Stimulated activated CD8-positive, alpha-beta memory T cell treated with anti-CD3 and anti-CD28 coated beads, Interleukin-15, amount 100 ng/mL, for 24 hours (primary cell): ENCODE data around the gene STAC2.
"Not testable (repeated sequence)": the region's sequence is repeated elsewhere in the genome, so short reads cannot be mapped to it uniquely, and the experiment has no call there.

ENCODE experiments used
- DNase-seq: peaks from one replicate; pipeline ENCODE4 v3.0.0-alpha.2; 2020; ENCODE audit warnings: low read depth

The STAC2 gene

DNA sequence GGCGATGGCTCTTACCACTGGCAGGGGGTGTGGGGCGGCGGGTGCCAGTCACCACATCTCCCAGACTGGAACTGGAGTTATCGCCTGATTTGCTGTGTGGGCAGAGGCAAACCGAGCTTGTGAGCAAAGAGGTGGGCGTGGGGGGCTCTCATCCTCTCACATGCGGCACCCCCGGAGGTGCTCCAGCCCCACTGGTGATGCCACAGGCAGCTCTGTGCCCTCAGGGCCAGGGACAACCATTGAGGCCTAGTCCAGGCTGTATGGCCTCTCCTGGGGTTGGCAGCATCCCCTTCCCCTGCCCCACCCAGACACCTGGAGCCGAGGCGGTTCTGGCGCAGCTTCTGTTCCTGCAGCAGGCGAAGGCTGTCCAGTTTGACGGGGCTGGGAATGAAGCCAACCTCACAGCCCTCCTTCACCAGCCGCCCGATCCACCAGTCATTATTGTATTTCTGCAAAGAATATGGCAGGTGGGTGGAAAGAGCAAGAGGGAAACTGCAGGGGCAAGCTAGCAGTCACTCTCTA, 39.2 kb downstream of the STAC2 start:
- no peak for DNase-seq

DNA sequence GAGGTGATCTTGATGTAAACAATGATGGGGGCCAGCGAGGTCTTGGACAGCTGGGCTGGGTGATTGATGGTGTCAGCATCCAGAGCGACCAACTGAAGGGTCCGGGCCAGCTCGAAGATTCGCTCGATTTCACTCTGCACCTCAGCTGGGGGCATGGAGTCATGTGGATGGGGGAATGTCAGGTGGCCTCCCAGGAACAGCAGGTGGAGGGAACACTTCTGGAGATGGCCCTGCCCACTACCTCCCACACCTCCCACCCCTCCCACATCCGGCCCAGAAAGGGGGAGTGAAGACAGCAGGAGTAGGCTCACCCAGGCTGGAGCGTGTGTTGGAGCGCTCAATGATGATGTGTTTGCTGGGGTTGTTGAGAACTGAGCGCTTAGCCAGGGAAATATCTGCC, 42.0 kb downstream of the STAC2 start:
- DNase-seq, result no peak

DNA sequence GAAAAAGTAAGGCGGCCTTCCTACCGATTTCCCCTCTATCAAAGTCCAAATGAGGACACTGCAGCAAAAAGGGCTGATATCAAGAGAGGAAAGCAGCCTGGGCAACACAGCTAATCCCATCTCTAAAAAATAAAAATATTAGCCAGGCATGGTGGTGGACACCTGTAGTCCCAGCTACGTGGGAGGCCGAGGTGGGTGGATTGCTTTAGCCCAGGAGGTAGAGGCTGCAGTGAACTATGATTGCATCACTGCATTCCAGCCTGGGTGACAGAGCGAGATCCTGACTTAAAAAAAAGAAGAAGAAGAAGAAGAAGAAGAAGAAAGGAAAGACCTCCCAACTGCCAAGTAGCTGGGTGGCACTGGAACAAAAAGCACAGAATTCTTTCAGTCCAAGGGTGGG, 42.7 kb downstream of the STAC2 start:
- no peak for DNase-seq

DNA sequence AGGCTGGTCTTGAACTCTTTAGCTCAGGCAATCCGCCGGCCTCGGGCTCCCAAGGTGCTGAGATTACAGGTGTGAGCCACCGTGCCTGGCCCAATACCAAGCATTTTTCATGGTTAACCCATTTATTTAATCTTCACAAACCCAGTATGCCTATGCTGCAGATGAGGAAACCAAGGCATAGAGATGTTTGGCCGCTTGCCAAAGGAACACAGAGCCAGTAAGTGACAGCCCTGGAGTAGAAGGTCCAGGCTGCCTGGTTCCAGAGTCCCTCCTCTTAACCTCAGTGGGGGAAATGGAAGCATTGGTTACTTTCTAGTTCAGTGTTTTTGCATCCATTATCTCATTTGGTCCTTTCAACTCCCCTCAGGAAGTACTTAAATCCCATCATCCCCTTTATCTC, 44.4 kb downstream of the STAC2 start:
- DNase-seq, result no peak

DNA sequence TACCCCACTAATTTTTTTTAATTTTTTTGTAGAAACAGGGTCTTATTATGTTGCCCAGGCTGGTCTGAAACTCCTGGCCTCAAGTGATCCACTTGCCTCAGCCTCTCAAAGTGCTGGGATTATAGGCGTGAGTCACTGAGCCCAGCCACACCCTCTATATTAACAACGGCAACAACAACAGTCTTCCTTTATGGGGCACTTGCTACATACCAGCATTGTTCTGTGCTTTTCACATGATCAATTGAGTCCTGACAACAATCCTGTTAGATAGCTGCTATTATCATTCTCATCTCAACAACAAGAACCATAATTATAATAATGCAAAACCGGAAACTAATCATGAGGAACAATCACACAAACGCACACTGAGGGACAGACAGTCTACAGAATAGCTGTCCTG, 47.2 kb downstream of the STAC2 start:
- DNase-seq, result no peak

DNA sequence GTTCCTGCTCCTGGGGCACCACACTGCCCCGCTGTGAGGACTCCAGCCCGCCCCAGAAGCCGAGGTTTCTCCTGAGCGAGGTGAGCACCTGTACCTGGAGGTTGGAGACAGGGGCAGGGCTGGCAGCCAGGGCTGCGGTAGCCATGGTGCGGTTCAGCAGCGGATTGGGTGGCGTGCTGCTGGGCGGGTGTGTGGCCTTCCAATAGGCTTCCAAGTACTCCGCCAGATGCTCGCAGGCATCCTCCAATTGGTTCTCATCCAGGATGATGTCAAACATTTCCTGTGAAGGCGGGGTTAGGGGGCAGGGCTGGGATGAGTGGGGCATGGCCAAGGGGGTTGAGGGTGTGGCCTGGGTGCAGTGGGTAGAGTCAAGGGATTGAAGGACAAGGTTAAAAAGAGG, 48.5 kb downstream of the STAC2 start:
- DNase-seq, result no peak

DNA sequence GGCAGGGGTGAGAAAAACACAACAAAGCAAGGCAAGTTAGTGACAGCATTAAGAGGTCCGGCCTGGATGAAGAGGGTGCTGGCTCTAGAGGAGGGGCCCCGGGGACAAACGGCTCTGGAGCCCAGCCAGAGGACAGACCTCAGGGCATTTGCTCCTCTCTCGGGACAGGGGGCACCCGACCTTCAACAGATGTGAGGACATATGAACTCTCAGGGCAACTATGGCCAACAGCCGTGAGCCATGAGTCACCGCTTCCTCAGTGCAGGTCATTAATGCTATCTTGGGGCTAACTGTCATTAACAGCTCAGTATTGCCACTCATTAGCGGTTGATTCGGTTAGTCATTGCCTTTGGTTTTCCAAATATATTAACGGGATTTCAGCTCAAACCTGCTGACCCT, 50.1 kb downstream of the STAC2 start:
- no peak for DNase-seq

DNA sequence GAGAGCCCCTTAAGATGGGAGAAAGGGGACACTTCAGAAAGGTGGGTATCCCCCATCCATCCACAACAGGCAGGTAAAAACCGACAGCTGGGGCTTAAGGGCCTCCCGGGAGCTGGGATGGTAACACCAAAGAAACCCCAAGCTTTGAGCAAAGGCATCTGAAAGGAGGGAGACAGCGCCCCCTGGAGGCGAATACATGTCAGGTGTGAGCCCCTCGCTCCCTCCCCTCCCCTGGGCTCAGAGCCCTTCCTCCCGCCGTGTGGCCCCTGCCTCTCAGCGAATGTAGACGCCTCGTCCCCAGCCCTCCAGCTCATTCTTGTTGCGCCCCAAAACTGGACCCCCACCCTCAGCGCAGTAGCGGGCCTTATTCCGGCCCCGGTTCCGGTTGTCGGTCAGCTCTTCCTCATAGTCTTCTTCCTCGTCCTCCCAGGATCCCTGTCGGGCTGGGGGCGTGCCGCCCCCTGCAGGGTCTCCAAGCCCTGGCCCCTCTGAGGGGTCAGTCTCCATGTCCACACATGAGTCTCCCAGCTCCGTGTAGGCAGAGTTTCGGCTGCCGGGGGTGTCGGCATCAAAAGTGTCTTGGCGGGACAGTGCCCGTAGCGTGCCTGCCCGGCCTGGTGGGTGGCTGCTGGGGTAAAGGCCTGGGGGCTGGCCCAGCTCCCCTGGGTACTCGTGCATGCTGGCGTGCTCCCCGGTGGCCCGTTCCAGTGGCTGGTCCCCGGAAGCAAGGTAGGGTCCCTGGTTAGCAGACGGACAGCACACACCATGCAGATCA, 50.6 kb downstream of the STAC2 start:
- DNase-seq, result peak; percentile 56

DNA sequence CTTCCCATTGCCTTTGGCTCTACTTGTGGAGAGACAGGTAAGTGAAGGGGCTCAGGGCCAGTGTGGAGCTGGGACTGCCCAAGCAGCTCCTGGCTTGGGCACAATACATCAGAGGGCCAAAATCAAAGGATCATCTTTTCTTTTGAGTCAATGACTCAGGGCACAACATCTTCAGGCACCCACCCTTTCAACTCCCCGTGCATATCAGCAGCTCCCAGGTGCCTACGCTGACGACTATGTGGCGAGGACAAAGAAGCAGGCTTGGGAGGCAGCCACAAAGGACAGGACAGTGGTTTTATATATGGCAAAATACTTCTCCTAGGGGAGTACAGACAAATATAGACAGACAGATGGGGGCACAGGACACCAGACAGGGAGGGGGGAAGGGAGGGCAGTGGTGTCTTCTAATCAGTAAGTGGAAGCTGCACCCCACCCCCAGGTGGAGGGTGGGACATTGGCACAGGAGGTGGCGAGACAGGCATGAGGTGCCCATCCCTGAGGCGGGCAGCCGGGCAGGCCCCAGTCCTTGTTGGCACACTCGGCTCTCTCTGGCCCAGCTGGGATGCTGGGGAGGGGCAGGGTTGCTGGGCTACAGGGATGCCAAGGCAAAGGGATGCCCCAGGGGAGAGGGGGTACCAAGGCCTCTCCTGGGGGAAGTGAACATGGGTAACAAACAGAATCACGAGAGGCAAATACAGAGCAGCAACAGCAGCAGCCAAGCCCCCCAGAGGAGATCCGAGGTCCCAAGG, 52.0 kb downstream of the STAC2 start:
- DNase-seq, result no peak

DNA sequence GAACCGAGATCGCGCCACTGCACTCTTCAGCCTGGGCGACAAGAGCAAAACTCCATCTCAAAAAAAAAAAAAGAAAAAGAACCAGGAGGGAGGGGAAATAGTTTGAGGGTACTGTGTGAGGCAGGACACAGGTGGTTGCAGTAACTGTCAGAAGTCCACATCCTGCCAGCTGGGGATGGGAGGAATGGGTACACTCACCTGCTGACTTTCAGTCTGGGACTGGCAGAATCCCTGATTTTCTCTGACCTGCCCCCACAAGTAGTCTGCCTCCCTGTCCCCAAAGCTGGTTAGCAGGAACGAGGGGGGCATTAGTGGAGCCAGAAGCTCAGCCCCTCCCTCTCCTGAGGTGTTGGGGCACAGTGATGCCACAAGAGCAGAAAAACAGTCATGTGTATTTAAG, 52.7 kb downstream of the STAC2 start:
- no peak for DNase-seq

DNA sequence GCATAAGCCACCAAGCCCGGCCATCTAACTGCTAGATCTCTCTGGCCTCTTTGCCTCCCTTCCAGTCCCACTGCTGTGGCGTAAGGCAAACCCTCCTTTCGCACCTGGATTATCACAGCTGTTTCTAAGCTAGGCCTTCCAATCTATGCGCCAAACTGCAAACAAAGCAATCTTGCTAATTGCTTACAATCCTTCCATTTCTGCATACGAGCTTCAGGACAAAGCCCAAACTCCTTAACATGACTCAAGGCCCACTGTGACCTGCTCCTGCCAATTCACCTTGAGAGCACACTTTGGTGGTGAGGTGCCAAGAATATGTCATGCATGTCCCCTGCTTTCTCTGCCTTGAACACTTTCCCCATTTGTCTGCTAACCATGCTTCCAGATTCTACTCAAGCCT, 53.8 kb downstream of the STAC2 start:
- no peak for DNase-seq

DNA sequence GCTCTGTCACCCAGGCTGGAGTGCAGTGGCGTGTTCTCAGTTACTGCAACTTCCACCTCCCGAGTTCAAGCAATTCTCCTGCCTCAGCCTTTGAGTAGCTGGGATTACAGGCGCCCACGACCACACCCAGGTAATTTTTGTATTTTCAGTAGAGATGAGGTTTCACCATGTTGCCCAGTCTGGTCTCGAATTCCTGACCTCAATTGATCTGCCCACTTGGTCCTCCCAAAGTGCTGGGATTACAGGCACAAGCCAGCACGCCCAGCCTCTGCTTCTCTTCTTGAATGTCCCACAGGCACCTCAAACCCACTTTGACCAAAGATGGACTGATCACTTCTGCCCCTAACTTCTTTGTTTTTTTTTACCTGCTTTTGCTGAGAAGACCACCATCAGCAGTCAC, 55.2 kb downstream of the STAC2 start:
- no peak for DNase-seq

DNA sequence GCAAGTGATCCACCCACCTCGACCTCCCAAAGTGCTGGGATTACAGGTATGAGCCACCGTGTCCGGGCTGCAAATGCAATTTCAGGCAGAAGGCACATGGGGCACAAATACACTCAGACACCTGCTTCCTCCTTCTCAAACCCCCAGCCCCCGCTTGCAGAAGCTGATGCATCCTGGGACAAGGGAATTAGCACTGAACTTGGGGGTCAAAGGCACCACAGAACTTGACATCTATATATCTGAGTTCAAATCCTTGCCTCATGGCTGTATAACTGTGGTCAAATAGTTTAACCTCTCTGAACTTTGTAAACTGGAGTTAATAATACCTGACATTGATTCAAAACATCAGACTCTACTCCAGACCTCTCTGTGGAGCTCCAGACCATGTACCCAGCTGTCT, 55.6 kb downstream of the STAC2 start:
- DNase-seq, result no peak

DNA sequence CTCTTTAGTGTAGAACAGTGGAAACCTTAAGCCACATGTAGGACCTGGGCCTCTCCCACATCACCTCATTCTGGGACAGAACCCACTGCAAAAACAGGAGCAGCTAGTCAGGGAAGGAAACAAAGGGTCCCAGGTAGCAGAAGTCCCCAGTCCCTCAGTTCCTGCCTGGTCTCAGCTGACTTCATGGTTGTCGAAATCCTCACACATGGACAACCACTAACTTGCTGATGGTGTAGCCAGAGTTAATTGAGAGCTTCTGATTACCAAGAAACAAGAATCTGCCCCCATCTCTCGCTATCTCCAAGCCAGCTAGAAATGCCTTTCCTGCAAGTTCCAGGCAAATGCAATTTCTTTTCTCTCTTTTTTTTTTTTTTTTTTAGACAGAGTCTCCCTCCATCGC, 56.2 kb downstream of the STAC2 start:
- DNase-seq, result no peak

DNA sequence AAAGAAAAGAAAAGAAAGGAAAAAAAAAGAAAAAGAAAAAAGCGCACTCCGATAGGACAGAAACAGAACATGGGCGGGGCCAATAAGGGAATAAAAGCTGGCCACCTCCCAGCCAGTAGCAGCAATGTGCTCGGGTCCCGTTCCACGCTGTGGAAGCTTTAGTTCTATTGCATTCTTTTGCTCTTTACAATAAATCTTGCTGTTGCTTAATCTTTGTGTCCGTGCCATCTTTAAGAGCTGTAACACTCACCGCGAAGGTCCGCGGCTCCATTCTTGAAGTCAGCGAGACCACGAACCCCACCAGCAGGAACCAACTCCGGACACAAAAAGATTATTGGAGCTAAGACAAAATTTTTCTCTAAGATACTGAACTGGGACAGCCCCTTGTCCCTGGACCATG, 56.6 kb downstream of the STAC2 start:
- no peak for DNase-seq

DNA sequence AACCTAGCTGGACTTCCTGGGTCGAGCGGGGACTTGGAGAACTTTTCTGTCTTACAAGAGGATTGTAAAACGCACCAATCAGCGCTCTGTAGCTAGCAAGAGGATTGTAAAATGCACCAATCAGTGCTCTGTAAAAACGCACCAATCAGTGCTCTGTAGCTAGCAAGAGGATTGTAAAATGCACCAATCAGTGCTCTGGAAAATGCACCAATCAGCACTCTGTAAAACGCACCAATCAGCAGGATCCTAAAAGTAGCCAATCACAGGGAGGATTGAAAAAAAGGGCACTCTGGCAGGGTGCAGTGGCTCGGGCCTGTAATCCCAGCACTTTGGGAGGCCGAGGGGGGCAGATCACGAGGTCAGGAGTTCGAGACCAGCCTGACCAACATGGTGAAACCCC, 57.2 kb downstream of the STAC2 start:
- not testable (repeated sequence) for DNase-seq

DNA sequence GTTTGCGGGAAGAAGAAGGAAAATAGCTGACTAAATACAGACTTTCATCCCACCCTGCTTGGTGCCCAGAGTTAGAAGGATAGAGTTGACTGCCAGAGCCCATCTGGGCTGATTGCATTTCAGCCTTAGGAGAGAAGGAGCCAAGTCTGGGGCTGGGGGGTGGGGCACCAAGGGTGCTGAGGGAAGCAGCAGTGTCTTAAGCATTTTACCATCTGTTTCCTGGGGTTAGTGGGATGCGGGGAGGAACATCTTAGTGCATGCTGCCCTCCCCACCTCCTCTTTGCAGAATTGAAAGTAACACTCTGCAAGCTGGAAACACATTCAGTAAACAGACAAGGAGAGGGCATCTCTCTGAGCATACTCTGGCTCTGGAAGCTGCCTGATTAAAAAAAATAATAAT, 58.3 kb downstream of the STAC2 start:
- no peak for DNase-seq

DNA sequence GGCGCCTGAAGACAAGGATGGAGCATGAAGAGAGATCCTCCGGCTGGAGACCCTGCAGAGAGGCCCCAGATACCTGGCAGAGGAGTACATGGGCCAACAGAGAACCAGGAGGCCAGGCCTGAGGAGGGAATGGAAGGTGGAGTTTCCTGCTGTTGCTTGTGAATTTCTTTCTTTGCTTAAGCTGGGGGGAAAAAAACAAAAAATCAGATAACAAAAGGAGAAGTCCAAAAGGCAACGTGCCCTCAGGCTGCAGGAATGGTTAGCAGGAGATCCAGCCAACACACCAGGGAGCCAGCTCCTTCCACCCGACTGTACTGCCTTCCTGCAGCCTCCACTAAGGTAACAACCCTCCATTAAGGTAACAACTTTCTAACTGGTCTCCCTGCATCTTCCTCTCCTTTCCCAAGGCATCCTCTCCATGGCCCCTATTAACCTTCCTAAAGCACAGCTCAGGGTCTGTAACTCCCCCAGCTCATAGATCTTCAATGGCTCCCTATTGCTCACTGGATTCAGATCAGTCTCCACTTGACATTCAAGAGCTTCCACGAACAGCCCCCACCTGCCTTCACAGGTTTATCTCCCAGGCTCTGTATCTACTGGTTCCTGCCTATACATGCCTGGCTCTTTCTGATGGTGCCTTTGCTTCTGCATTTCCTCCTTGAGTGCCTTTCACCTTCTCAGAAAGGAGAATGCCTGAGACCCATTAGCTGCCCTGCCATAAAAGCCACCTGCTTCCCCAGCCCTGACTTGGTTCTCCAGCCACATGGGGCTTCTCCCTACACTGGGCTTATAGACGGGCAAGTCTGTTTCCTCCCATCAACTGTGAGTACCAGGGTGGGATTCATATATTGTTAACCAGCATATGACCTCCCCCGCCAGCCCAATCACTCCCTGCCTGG, 59.1 kb downstream of the STAC2 start:
- DNase-seq, result no peak

DNA sequence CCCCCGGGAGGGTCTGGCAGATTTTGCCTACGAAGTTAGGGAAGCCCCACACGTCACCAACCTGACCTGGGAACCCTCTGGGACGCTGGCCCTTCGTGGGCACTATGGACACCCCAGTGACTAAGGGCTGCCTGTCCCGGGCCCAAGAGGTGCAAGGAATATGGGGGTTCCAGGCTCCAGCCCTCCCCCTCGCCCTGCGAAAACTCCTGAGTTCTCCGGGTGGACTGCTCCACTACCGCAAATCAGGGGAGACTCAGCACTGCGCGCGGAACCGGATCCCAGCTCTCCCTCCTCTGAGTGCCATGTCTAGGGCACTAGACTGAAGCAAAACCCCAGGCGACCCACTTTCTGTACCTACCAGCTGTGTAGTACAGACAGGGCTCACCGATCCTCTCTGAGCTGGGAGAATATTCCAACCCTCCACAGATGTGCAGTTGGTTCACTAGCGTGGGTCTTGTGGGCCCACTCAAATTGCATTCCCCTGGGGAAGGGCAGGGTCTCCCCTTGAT, 59.9 kb downstream of the STAC2 start, which contains the start of gene ARL5C:
Gene ARL5C (minus strand): TSS at position 321 of the 509 bp plus-strand sequence. CDS start 401 bp downstream, outside the sequence.
- no peak for DNase-seq

DNA sequence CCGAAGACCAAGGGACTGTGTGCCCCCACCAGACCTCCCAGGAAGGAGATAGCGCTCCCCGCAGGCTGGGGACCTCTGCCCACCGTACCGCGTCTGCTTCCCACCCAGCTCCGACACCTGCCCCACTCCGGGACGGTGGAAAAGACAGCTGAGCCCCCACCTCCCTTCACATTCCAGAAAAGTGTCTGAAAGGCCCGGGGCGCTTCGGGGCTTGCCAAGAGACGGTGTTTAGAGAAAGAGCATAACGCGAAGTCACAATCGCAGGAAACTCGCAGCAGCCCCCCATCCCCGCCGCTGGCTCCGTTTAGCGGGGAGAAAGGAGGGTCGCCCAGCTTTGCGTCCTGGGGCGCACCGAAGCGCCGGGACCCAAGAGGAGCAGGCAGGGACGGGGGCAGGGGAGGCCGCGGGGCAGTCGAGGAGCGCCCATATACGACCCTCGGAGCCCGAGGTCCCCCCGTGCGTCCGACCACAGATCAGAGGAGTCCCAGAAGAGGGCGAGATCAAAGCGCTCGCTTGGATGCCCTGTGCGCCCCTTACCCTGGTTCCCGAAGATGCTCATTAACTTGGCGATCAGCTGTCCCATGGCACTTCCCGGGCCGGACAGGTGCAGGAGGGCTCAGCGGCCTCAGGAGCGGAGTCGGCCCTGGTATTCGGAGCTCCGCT, 60.4 kb downstream of the STAC2 start:
- DNase-seq, result no peak

DNA sequence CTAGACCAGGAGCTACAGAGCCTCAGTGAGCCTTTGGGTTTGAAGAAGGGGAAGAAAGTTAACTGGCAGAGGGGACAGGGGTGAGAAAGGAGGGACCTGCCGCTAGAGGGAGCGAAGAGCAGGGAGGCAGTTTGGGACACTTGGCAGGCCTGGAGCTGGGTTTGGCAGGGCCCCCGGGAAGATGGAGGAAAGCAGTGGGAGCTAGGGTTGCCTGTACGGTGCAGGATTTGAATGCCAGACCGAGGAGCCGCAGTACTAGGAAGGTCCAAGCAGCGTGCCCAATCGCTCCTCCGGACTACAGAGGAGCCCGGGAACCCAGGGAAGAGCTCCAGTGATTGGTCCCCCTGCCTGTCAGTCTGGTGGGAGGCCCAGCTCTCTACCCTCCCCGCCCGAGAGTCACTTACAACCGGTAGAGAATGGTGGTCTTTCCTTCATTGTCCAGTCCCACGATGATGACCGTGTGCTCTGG, 61.0 kb downstream of the STAC2 start:
- peak; percentile 42 for DNase-seq
